IMR-90 (cell line): ENCODE measurements around the gene ALKAL2. TPM values are rescaled to one million over a fixed set of nuclear protein-coding genes. Genes with fewer than 3 reads are reported as not detected.

Experiments
- ATAC-seq: fragments of 200-7000 bp; cut with Tn5 transposase; 2 replicates; pipeline ENCODE4 v1.9.1; 2020; ENCODE audit warnings: low read depth, mild to moderate bottlenecking, moderate library complexity
- BruUV-seq: library from RNA; stranded (reverse); fragments of 400-500 nt; replicated peaks from 2 replicates; lab custom pipeline; 2021; lab: Mats Ljungman, UMichigan
- CTCF ChIA-PET: fragments of 300-600 bp; formaldehyde crosslinking; extraction: SDS; loops from one replicate; lab custom pipeline; 2021; ENCODE audit warnings: antibody characterized with exemption; lab: Yijun Ruan, JAX
- POLR2A ChIA-PET: fragments of 300-600 bp; sonication (Branson Sonifier 250); formaldehyde crosslinking; loops from one replicate; lab custom pipeline; 2022; ENCODE audit warnings: antibody characterized with exemption; ENCODE audit not compliant: unreplicated experiment; lab: Charles Lee
- DNase-seq: peaks from one replicate; pipeline ENCODE4 v3.0.0; 2013
- H2AFZ ChIP-seq: replicated peaks from 2 replicates; pipeline ENCODE3; 2013; ENCODE audit warnings: low read length, mild to moderate bottlenecking; ENCODE audit not compliant: poor library complexity
- H2AK5ac ChIP-seq: 2 replicates; pipeline ENCODE4 v1.6.1; 2013; ENCODE audit warnings: low read depth, low read length, inconsistent platforms
- H2AK9ac ChIP-seq: replicated peaks from 2 replicates; pipeline ENCODE3; 2013; ENCODE audit warnings: mild to moderate bottlenecking, low read depth, low read length, moderate library complexity; ENCODE audit not compliant: poor library complexity
- H2BK120ac ChIP-seq: 2 replicates; pipeline ENCODE4 v1.6.1; 2013; ENCODE audit warnings: low read depth, low read length, inconsistent platforms
- H2BK15ac ChIP-seq: 3 replicates; pipeline ENCODE4 v1.6.1; 2013; ENCODE audit warnings: low read depth, low read length, inconsistent platforms
- H2BK20ac ChIP-seq: 2 replicates; pipeline ENCODE4 v1.6.1; 2013; ENCODE audit warnings: low read depth, mild to moderate bottlenecking, inconsistent platforms, low read length, moderate library complexity
- H2BK5ac ChIP-seq: 2 replicates; pipeline ENCODE4 v1.6.1; 2013; ENCODE audit warnings: mild to moderate bottlenecking, low read depth, low read length, inconsistent platforms; ENCODE audit not compliant: poor library complexity, severe bottlenecking
- H3K14ac ChIP-seq: replicated peaks from 2 replicates; pipeline ENCODE4 v1.6.1; 2013; ENCODE audit warnings: low read depth, low read length, inconsistent platforms
- H3K18ac ChIP-seq: 2 replicates; pipeline ENCODE4 v1.6.1; 2013; ENCODE audit warnings: low read depth, low read length, control low read depth
- H3K23ac ChIP-seq: 2 replicates; pipeline ENCODE4 v1.6.1; 2013; ENCODE audit warnings: low read depth, low read length, inconsistent platforms
- H3K27ac ChIP-seq: 2 replicates; pipeline ENCODE4 v1.5.1; 2013; ENCODE audit warnings: mild to moderate bottlenecking, control low read depth, low read length; ENCODE audit not compliant: insufficient read depth
- H3K27me3 ChIP-seq: 2 replicates; pipeline ENCODE4 v1.6.1; 2013; ENCODE audit warnings: low read length; ENCODE audit not compliant: control insufficient read depth, insufficient read depth
- H3K36me3 ChIP-seq: 2 replicates; pipeline ENCODE4 v1.6.1; 2013; ENCODE audit warnings: low read length, mixed read lengths; ENCODE audit not compliant: control insufficient read depth, insufficient read depth
- H3K4ac ChIP-seq: 2 replicates; pipeline ENCODE4 v1.6.1; 2013; ENCODE audit warnings: low read depth, low read length, inconsistent platforms
- H3K4me1 ChIP-seq: 2 replicates; pipeline ENCODE4 v1.6.1; 2013; ENCODE audit warnings: low read length, mixed read lengths; ENCODE audit not compliant: control insufficient read depth, insufficient read depth
- H3K4me2 ChIP-seq: 2 replicates; pipeline ENCODE4 v1.6.1; 2013; ENCODE audit warnings: low read depth, mild to moderate bottlenecking, control low read depth, low read length, moderate library complexity
- H3K4me3 ChIP-seq: 2 replicates; pipeline ENCODE4 v1.5.1; 2013; ENCODE audit warnings: low read depth, mild to moderate bottlenecking, control low read depth, low read length, moderate library complexity; ENCODE audit not compliant: insufficient read depth
- H3K56ac ChIP-seq: 2 replicates; pipeline ENCODE4 v1.6.1; 2013; ENCODE audit warnings: low read length, inconsistent platforms; ENCODE audit not compliant: insufficient read depth; ENCODE audit errors: extremely low read depth
- H3K79me1 ChIP-seq, 2 experiments: 2 replicates each; pipeline ENCODE4 v1.6.1; 2013; ENCODE audit warnings: low read length in 2 of 2, inconsistent platforms in 1 of 2, low read depth in 1 of 2
- H3K9ac ChIP-seq: 2 replicates; pipeline ENCODE4 v1.6.1; 2013; ENCODE audit warnings: low read depth, low read length, control low read depth
- H3K9me1 ChIP-seq: 2 replicates; pipeline ENCODE4 v1.6.1; 2013; ENCODE audit warnings: low read length, inconsistent platforms; ENCODE audit not compliant: insufficient read depth
- H3K9me3 ChIP-seq: 2 replicates; pipeline ENCODE4 v1.6.1; 2013; ENCODE audit warnings: low read length; ENCODE audit not compliant: control insufficient read depth, insufficient read depth
- H4K20me1 ChIP-seq: 2 replicates; pipeline ENCODE4 v1.6.1; 2013; ENCODE audit warnings: low read length, inconsistent platforms; ENCODE audit not compliant: insufficient read depth
- H4K5ac ChIP-seq: 2 replicates; pipeline ENCODE4 v1.6.1; 2013; ENCODE audit warnings: mild to moderate bottlenecking, low read depth, low read length, control low read depth
- H4K8ac ChIP-seq, 2 experiments: 2 replicates each; pipeline ENCODE4 v1.6.1; 2013; ENCODE audit warnings: low read depth in 2 of 2, low read length in 2 of 2, control low read depth in 1 of 2, inconsistent platforms in 1 of 2
- H4K91ac ChIP-seq: 2 replicates; pipeline ENCODE4 v1.6.1; 2013; ENCODE audit warnings: low read depth, low read length, inconsistent platforms; ENCODE audit not compliant: insufficient read depth
- CEBPB ChIP-seq: IDR thresholded peaks from 2 replicates; pipeline ENCODE4 v1.6.1; 2012; ENCODE audit warnings: low read depth, low read length, improper control_type of control experiment
- FOS ChIP-seq: fragments of 150-350 bp; IDR thresholded peaks from 2 replicates; pipeline ENCODE4 v1.6.1; 2016; ENCODE audit warnings: low read depth, low read length
- MAFK ChIP-seq: IDR thresholded peaks from 2 replicates; pipeline ENCODE4 v1.6.1; 2012; ENCODE audit warnings: low read depth, low read length, improper control_type of control experiment
- MAZ ChIP-seq: IDR thresholded peaks from 2 replicates; pipeline ENCODE4 v1.6.1; 2012; ENCODE audit warnings: low read depth, mild to moderate bottlenecking, low read length, improper control_type of control experiment, moderate library complexity, borderline replicate concordance
- MXI1 ChIP-seq: IDR thresholded peaks from 2 replicates; pipeline ENCODE4 v1.6.1; 2012; ENCODE audit warnings: low read depth, mild to moderate bottlenecking, low read length, moderate library complexity, borderline replicate concordance
- NFE2L2 ChIP-seq: fragments of 150-350 bp; IDR thresholded peaks from 2 replicates; pipeline ENCODE4 v1.6.1; 2016; ENCODE audit warnings: low read depth, mild to moderate bottlenecking, low read length
- POLR2A ChIP-seq: IDR thresholded peaks from 2 replicates; pipeline ENCODE4 v1.6.1; 2012; ENCODE audit warnings: mild to moderate bottlenecking, low read depth, low read length
- RFX5 ChIP-seq: IDR thresholded peaks from 2 replicates; pipeline ENCODE4 v1.8.0; 2012; ENCODE audit warnings: low read depth, mild to moderate bottlenecking, low read length, moderate library complexity
- WGBS, 2 experiments: methylation state at CpG; one replicate each; pipeline versions ENCODE4 v1.1.5 to v1.1.7; 2013; ENCODE audit warnings: missing lambda C conversion rate in 2 of 2; ENCODE audit not compliant: insufficient read length in 1 of 2; ENCODE audit errors: extremely low coverage in 2 of 2; 5-methylcytosine and 5-hydroxymethylcytosine counted together
- dilution Hi-C: fragments of 300-500 bp; cut with HindIII; formaldehyde crosslinking; loops from one replicate; pipeline ENCODE4 v1.14.3; 2018; ENCODE audit warnings: low sequenced_read_pairs; ENCODE audit not compliant: unreplicated experiment
- in situ Hi-C: fragments of 300-500 bp; cut with MboI; formaldehyde crosslinking; loops from 3 replicates; pipeline ENCODE4 v1.14.3; 2019; ENCODE audit warnings: low sequenced_read_pairs, inconsistent platforms, mixed read lengths
- intact Hi-C: fragments of 100-400 bp; cut with micrococcal nuclease; formaldehyde crosslinking; loops from 2 replicates; pipeline ENCODE4 v1.10.0; 2022
- polyA plus RNA-seq, 3 experiments: library from polyadenylated mRNA; depleted of rRNA; stranded (reverse); fragments of >200 nt; gene quantifications; 2 replicates each; pipeline ENCODE4 v1.2.3, GENCODE V29; 2012; ENCODE audit warnings: low replicate concordance in 1 of 3
- total RNA-seq: library from RNA; depleted of rRNA; stranded (reverse); fragments of >200 nt; gene quantifications from 2 replicates; pipeline ENCODE4 v1.2.3, GENCODE V29; 2012
- TF ChIP-seq, protein P1 (sequence below): fragments of 150-350 bp; IDR thresholded peaks from 2 replicates; pipeline ENCODE4 v1.6.1; 2016; ENCODE audit warnings: low read depth, mild to moderate bottlenecking, low read length, moderate library complexity, borderline replicate concordance
- TF ChIP-seq, protein P2 (sequence below): fragments of 150-350 bp; IDR thresholded peaks from 2 replicates; pipeline ENCODE4 v1.6.1; 2017; ENCODE audit warnings: mild to moderate bottlenecking, antibody characterized with exemption, low read length, low read depth

Gene ALKAL2
- total and polyA plus RNA-seq, 2 of the 4 experiments (the other 2 are of a cell fraction): not detected

DNA sequence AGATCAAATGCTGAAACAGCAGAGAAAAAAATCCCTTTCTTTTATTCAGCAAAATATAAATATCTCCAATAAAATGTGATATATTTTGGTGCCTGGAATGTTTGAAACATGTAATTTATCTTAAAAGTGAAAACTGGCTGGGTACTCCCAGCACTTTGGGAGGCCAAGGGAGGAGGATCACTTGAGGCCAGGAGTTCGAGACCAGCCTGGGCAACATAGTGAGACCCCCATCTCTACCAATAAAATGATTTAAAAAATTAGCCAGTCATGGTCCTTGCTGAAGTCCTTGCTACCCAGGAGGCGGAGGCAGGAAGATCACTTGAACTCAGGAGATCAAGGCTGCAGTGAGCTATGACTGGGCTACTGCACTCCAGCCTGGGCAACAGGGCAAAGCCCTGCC is 32.7 kb downstream of the ALKAL2 start:
- dilution Hi-C loops: no loop called here

More for the DNA sequence above, 32.7 kb downstream of the ALKAL2 start:
- H3K14ac ChIP-seq: no peak overlapping the region
- intact Hi-C loops: no loop called here
- no peaks in the 10 kb centered on the region for H3K9me3 ChIP-seq
- peaks cover 4 to 5% of the 10 kb centered on the region in 2 experiments; a peak in 3 of 4 replicates for H3K79me1 ChIP-seq
- no peak overlapping the region for H3K4ac ChIP-seq
- no peak overlapping the region for H2AK9ac ChIP-seq
- ChIA-PET CTCF (interaction anchor here (2.2 kb wide), 1 partner anchor 9 kb away, joined by 9 read pairs; no protein-coding TSS in a partner anchor), POLR2A (no interaction called here)
- no peak overlapping the region for H3K4me2 ChIP-seq
- no peaks in the 10 kb centered on the region for H3K27me3 ChIP-seq
- H2BK20ac ChIP-seq: no peak overlapping the region
- H3K36me3 ChIP-seq: peaks cover 6% of the 10 kb centered on the region
- H4K20me1 ChIP-seq: no peaks in the 10 kb centered on the region
- no peak overlapping the region for H2AFZ ChIP-seq
- no peak overlapping the region for H2BK120ac ChIP-seq
- DNase-seq (no peak), ATAC-seq (no peak)
- H3K9ac ChIP-seq: no peak overlapping the region
- H3K4me3 ChIP-seq: no peak overlapping the region
- H4K5ac ChIP-seq: no peak overlapping the region
- no peak overlapping the region for H3K18ac ChIP-seq
- no peak overlapping the region for H3K27ac ChIP-seq
- BruUV-seq: no TSS peak
- no peak overlapping the region for H4K91ac ChIP-seq
- in situ Hi-C loops: no loop called here
- H2AK5ac ChIP-seq: no peak overlapping the region
- H3K23ac ChIP-seq: no peak overlapping the region
- no peak overlapping the region for H3K56ac ChIP-seq
- no peak overlapping the region for H2BK5ac ChIP-seq
- H2BK15ac ChIP-seq: no peak overlapping the region
- H4K8ac ChIP-seq: no peak overlapping the region
- TF ChIP-seq RFX5 (no peak), MAZ (no peak), POLR2A (no peak), FOS (no peak), MXI1 (no peak), MAFK (no peak), NFE2L2 (no peak), CEBPB (no peak)
- TF ChIP-seq, protein P1, sequence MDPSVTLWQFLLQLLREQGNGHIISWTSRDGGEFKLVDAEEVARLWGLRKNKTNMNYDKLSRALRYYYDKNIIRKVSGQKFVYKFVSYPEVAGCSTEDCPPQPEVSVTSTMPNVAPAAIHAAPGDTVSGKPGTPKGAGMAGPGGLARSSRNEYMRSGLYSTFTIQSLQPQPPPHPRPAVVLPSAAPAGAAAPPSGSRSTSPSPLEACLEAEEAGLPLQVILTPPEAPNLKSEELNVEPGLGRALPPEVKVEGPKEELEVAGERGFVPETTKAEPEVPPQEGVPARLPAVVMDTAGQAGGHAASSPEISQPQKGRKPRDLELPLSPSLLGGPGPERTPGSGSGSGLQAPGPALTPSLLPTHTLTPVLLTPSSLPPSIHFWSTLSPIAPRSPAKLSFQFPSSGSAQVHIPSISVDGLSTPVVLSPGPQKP: no peak
- TF ChIP-seq, protein P2, sequence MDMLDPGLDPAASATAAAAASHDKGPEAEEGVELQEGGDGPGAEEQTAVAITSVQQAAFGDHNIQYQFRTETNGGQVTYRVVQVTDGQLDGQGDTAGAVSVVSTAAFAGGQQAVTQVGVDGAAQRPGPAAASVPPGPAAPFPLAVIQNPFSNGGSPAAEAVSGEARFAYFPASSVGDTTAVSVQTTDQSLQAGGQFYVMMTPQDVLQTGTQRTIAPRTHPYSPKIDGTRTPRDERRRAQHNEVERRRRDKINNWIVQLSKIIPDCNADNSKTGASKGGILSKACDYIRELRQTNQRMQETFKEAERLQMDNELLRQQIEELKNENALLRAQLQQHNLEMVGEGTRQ: no peak
- WGBS, 2 experiments: no CpG with 5 or more reads among the region's 2 CpGs
- no peaks in the 10 kb centered on the region; the same call in 1 of the 2 replicates for H3K9me1 ChIP-seq
- peaks cover under 1% of the 10 kb centered on the region; the same call in 1 of the 2 replicates for H3K4me1 ChIP-seq
